KMS-11 (cell line): ENCODE results near the gene IFT88.

Source experiments
- H2AFZ ChIP-seq: fragments of 200-600 bp; sonication (generic); 2 replicates; pipeline ENCODE4 v1.6.1; 2016; ENCODE audit warnings: antibody characterized with exemption, mixed run types, low read depth
- H3K27ac ChIP-seq: fragments of 200-600 bp; sonication (generic); 2 replicates; pipeline ENCODE4 v1.6.1; 2016; ENCODE audit warnings: mild to moderate bottlenecking, mixed run types
- H3K27me3 ChIP-seq: fragments of 200-600 bp; sonication (generic); 2 replicates; pipeline ENCODE4 v1.6.1; 2017; ENCODE audit warnings: mild to moderate bottlenecking, low read depth, mixed run types, moderate library complexity; ENCODE audit not compliant: insufficient read depth
- H3K36me3 ChIP-seq: fragments of 200-600 bp; sonication (generic); 2 replicates; pipeline ENCODE4 v1.6.1; 2017; ENCODE audit warnings: mild to moderate bottlenecking, mixed run types; ENCODE audit not compliant: insufficient read depth
- H3K4me1 ChIP-seq: fragments of 200-600 bp; sonication (generic); 2 replicates; pipeline ENCODE4 v1.6.1; 2016; ENCODE audit warnings: mild to moderate bottlenecking, low read depth, mixed run types; ENCODE audit not compliant: poor library complexity, severe bottlenecking
- H3K4me2 ChIP-seq: fragments of 200-600 bp; sonication (generic); 2 replicates; pipeline ENCODE4 v1.7.0; 2016; ENCODE audit warnings: mild to moderate bottlenecking, mixed run types
- H3K4me3 ChIP-seq: fragments of 200-600 bp; sonication (generic); IDR thresholded peaks from 2 replicates; pipeline ENCODE4 v1.6.1; 2017; ENCODE audit warnings: low read depth, low read length, mixed read lengths; ENCODE audit not compliant: insufficient read depth
- H3K79me2 ChIP-seq: fragments of 200-600 bp; sonication (generic); 2 replicates; pipeline ENCODE4 v1.6.1; 2016; ENCODE audit warnings: low read depth, mixed run types; ENCODE audit not compliant: insufficient read depth
- H3K9ac ChIP-seq: fragments of 200-600 bp; sonication (generic); 2 replicates; pipeline ENCODE4 v1.6.1; 2016; ENCODE audit warnings: mild to moderate bottlenecking, mixed run types
- H4K20me1 ChIP-seq: fragments of 200-600 bp; sonication (generic); 2 replicates; pipeline ENCODE4 v1.6.1; 2016; ENCODE audit warnings: mild to moderate bottlenecking, mixed run types; ENCODE audit not compliant: insufficient read depth
- CTCF ChIP-seq: fragments of 200-600 bp; sonication (generic); conservative IDR thresholded peaks from 2 replicates; pipeline ENCODE4 v1.6.1; 2017; ENCODE audit warnings: low read depth, mild to moderate bottlenecking, antibody characterized with exemption, low read length, moderate library complexity, mixed read lengths

Gene IFT88

GRCh38 chr13:20689291-20689690, 122.3 kb downstream of the IFT88 start:
- H3K4me1 ChIP-seq, result no peaks in the 10 kb centered on the region
- TF ChIP-seq CTCF, result no peak
- H3K9ac ChIP-seq, result no peak overlapping the region
- H3K4me3 ChIP-seq, result no peak overlapping the region
- no peak overlapping the region for H2AFZ ChIP-seq
- H4K20me1 ChIP-seq, result no peaks in the 10 kb centered on the region
- no peaks in the 10 kb centered on the region for H3K79me2 ChIP-seq
- H3K36me3 ChIP-seq, result no peaks in the 10 kb centered on the region
- H3K4me2 ChIP-seq, result no peak overlapping the region
- H3K27ac ChIP-seq, result no peak overlapping the region
- no peaks in the 10 kb centered on the region for H3K27me3 ChIP-seq

- H3K79me2 ChIP-seq, result no peaks in the 10 kb centered on the region
- H3K9ac ChIP-seq, result no peak overlapping the region
- no peak overlapping the region for H3K4me3 ChIP-seq
- no peak for TF ChIP-seq CTCF
- no peak overlapping the region for H3K4me2 ChIP-seq
- no peaks in the 10 kb centered on the region for H3K27me3 ChIP-seq
- no peak overlapping the region for H2AFZ ChIP-seq
- H4K20me1 ChIP-seq, result no peaks in the 10 kb centered on the region
- no peaks in the 10 kb centered on the region for H3K4me1 ChIP-seq
- no peaks in the 10 kb centered on the region for H3K36me3 ChIP-seq
- H3K27ac ChIP-seq, result no peak overlapping the region
These were observed 124.7 kb downstream of the IFT88 start for GRCh38 chr13:20691616-20692015.

GRCh38 chr13:20696073-20696472, 129.1 kb downstream of the IFT88 start:
- H3K4me2 ChIP-seq, result no peak overlapping the region
- TF ChIP-seq CTCF, result no peak

GRCh38 chr13:20699715-20700114, 132.8 kb downstream of the IFT88 start:
- Histone ChIP-seq H3K4me2 (no peak overlapping the region), H3K27me3 (no peaks in the 10 kb centered on the region), H3K79me2 (no peaks in the 10 kb centered on the region), H3K9ac (no peak overlapping the region), H2AFZ (no peak overlapping the region), H3K36me3 (no peaks in the 10 kb centered on the region), H3K27ac (no peak overlapping the region), H4K20me1 (no peaks in the 10 kb centered on the region), H3K4me3 (no peak overlapping the region), H3K4me1 (peaks cover 12% of the 10 kb centered on the region)
- no peak for TF ChIP-seq CTCF

More at GRCh38 chr13:20696073-20696472, 129.1 kb downstream of the IFT88 start:
- no peaks in the 10 kb centered on the region for H3K79me2 ChIP-seq
- no peak overlapping the region for H3K4me3 ChIP-seq
- H3K4me1 ChIP-seq, result no peaks in the 10 kb centered on the region
- H4K20me1 ChIP-seq, result no peaks in the 10 kb centered on the region
- H3K27ac ChIP-seq, result no peak overlapping the region
- no peak overlapping the region for H2AFZ ChIP-seq
- no peaks in the 10 kb centered on the region for H3K27me3 ChIP-seq
- H3K36me3 ChIP-seq, result no peaks in the 10 kb centered on the region
- H3K9ac ChIP-seq, result no peak overlapping the region

GRCh38 chr13:20700288-20700687, 133.3 kb downstream of the IFT88 start:
- no peak overlapping the region for H3K4me2 ChIP-seq
- H3K4me1 ChIP-seq, result peaks cover 12% of the 10 kb centered on the region
- H3K4me3 ChIP-seq, result no peak overlapping the region
- H3K27ac ChIP-seq, result no peak overlapping the region
- no peak for TF ChIP-seq CTCF
- H3K79me2 ChIP-seq, result no peaks in the 10 kb centered on the region
- no peak overlapping the region for H3K9ac ChIP-seq
- no peaks in the 10 kb centered on the region for H3K36me3 ChIP-seq
- no peak overlapping the region for H2AFZ ChIP-seq
- H4K20me1 ChIP-seq, result no peaks in the 10 kb centered on the region
- H3K27me3 ChIP-seq, result no peaks in the 10 kb centered on the region
